B cell (primary cell): ENCODE results near the gene SMYD2.

ENCODE experiments used
- EZH2 ChIP-seq: IDR thresholded peaks from 2 replicates; pipeline ENCODE4 v1.6.1; 2012; ENCODE audit warnings: borderline replicate concordance, low read depth, mild to moderate bottlenecking, moderate library complexity, low read length; ENCODE audit not compliant: insufficient read depth, poor library complexity, severe bottlenecking
- TF ChIP-seq, protein P1 (sequence below): fragments of 200-600 bp; IDR thresholded peaks from one replicate; pipeline ENCODE4 v1.8.0; 2022; ENCODE audit warnings: antibody characterized with exemption, mild to moderate bottlenecking

DNA sequence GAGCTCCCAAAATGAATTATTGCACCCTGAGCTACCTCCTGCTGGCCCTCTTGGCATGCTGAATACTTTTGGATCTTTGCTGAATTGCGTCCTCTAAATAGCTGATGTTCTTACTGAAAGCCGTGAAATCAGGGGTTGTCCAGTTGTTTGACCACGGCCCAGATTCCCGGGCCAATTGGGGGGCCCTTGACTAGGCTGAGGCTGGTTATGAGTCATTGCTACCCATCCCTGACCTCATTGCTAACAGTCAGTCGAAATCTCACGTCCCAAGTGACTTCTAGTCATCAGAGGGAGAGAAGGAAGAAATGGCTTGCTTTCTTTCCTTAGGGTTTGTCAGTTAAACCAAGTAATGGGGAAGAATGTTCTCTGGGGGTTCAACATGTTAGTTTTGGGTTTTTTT lies 37.4 kb downstream of the SMYD2 start:
- TF ChIP-seq, protein P1, sequence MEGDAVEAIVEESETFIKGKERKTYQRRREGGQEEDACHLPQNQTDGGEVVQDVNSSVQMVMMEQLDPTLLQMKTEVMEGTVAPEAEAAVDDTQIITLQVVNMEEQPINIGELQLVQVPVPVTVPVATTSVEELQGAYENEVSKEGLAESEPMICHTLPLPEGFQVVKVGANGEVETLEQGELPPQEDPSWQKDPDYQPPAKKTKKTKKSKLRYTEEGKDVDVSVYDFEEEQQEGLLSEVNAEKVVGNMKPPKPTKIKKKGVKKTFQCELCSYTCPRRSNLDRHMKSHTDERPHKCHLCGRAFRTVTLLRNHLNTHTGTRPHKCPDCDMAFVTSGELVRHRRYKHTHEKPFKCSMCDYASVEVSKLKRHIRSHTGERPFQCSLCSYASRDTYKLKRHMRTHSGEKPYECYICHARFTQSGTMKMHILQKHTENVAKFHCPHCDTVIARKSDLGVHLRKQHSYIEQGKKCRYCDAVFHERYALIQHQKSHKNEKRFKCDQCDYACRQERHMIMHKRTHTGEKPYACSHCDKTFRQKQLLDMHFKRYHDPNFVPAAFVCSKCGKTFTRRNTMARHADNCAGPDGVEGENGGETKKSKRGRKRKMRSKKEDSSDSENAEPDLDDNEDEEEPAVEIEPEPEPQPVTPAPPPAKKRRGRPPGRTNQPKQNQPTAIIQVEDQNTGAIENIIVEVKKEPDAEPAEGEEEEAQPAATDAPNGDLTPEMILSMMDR, result no peak
- no peak for TF ChIP-seq EZH2
